ENCODE results near the gene LATS2.

The LATS2 gene

DNA sequence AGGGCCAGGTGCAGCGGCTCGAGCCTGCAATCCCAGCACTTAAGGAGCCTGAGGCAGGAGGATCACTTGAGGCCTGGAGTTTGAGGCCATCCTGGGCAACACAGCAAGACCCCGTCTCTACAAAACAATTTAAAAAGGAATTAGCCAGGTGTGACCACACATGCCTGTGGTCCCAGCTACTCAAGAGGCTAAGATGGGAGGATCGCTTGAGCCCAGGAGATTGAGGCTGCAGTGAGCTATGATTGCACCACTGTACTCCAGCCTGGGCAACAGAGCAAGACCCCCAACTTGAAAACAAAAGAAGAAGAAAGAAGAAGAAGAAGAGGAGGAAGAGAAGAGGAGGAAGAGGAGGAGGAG, 47.7 kb downstream of the LATS2 start:
- no peak for DNase-seq

DNA sequence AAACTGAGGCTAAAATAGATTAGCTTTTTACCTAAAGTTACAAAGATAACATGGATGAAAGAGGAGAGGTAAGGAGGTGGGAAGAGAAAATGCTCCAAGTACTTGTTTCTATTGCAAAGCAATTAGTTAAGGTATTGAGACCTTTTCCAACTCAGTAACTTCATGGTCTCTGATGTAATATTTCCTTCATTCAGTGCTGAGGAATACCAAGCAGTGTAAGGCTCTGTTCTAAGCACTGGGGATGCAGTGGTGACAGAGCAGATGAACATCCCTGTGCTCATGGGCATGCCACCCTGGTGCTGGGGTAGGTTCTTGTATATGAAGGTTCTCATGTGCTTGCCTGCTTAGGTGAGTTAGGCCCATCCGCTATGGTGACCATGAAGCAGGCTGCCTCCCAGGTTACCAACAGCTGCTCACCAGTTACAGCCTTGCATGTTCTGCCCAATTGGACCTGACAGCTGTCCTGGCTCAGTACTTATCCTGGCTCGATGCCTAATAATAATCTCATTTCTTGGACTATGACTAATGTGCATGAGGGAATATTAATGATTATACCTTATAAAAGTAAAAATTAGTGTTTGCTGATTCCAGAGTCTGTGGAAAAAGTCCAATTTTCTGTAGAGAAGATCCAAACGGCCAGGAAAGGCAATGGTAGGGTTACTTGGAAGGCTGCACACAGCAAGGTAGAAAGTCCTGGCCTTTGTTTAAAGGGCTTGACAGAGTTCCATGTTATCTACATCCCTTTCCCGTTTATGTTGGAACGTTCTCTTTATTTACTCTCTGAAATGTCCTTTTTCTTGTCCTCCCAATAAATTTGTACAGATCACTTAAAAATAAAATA, 48.3 kb downstream of the LATS2 start:
- no peak for DNase-seq

DNA sequence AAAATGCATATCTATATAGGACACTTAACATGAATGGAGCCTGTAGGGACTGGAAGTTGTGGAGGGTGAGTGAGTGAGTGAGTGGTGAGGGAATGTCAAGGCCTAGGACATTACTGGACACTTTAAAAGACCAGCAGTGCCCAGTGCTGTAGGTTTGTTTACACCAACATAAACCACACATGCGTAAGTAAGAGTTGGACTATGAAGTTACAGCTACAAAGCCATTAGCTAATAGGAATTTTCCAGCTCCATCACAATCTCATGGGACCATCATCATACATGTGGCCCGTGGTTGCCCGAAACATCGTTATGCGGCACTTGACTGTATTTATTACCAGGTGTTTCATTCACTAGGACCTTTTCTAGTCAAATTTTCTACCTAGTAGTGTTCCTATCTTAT, 49.2 kb downstream of the LATS2 start:
- no peak for DNase-seq

DNA sequence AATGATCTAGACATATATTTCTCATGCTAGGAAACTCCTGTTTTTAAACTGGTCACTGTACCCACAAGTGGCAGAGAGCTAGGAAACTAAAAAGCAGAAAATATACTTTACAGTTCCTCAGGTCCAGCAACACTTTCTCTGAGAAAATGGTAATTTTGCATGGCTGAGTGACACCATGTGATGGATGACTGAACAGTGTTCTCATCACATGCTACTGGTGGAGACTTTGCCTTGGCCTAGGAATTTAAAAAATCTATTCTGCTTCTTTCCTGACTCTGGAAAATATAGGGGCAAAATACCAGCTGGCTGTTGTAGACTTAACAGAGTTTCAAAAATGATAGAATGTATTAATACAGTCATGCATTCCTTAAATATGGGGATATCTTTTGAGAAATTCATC, 50.0 kb downstream of the LATS2 start:
- DNase-seq: no peak

- DNase-seq: peak; percentile 4
Observed at GRCh38 chr13:21010621-21011020, 50.8 kb downstream of the LATS2 start.

GRCh38 chr13:21009036-21009435, 52.4 kb downstream of the LATS2 start:
- no peak for DNase-seq

DNA sequence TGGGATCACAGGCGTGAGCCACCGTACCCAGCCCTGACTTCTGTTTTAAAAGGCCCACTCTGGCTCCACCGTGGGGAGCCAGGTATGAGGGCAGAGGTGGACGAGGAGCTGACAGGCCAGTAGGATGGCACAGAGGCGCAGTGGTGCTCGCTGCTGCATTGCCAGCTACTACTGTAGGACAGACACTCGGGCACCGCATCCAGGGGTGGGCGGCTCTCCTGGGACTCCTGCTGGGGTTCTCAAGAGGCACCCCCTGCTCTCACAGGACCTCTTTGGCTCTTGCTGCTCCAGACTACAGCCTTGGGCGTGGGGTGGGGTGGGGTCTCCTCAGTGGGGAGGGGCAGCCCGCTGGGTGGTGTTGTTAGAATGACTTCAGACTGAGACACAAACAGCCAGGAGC, 53.4 kb downstream of the LATS2 start:
- DNase-seq: no peak

GRCh38 chr13:21006141-21007005, 55.0 kb downstream of the LATS2 start:
- no peak for DNase-seq

- DNase-seq: no peak
Observed at GRCh38 chr13:21005193-21005592, 56.2 kb downstream of the LATS2 start.

DNA sequence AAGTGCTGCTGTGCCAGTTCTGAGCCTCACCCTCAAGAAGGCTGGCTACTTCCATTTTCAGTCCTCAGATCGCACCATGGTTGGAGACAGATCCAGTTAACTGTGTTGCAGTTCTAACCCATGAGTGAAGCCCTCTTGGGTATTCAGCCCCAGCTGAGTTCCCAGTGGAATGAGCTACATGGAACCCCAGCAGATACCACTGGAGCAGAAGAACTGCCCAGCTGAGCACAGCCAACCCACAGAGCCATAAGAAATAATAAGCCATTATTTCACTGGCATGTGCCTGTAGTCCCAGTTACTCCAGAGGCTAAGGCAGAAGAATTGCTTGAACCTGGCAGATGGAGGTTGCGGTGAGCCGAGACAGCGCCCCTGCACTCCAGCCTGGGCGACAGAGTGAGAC, 59.9 kb downstream of the LATS2 start:
- DNase-seq: no peak

DNA sequence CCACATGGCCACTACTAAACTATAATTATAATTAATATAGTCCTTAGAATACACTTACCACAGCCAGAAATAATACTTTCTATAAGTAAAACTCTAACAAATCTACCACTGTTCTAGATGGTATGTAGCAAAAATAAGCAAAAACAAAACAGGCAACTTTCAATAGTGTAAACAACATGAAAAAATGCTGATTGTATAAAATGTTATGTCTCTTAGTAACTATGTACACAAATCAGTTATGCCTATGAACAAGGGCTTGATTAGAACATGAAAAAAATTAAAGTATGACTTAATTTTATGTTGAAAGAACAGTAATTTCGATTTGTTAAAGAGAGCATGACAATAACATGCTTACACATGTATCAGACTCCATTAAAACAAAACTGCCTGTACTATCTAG, 60.7 kb downstream of the LATS2 start:
- DNase-seq: no peak

- no peak for DNase-seq
Observed at GRCh38 chr13:20998649-20999415, 62.6 kb downstream of the LATS2 start.

GRCh38 chr13:20997301-20998161, 63.9 kb downstream of the LATS2 start:
- no peak for DNase-seq

- no peak for DNase-seq
Observed at GRCh38 chr13:20995245-20995838, 66.0 kb downstream of the LATS2 start.

GRCh38 chr13:20994441-20994821, 67.0 kb downstream of the LATS2 start:
- no peak for DNase-seq

- no peak for DNase-seq
Observed at GRCh38 chr13:20993661-20994440, 67.5 kb downstream of the LATS2 start.

DNA sequence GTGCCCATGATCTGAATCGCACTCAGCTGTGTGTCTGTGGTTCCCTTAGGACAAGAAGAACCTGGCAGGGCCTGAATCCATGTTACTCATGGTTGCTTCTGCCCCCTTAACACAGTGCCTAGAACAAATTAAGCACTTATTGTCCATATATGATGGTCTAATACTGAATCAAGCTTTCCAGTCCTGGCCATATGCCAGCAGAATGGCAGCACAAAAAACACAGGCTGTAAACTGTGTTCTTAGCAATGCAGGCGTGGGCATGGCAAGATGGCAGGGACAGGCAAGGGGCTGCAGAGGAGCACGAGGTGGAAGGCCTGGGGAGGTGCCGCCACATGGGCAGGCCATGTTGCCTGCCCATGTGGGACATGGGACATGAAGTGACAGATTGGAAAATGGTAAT, 68.2 kb downstream of the LATS2 start:
- DNase-seq: no peak

DNA sequence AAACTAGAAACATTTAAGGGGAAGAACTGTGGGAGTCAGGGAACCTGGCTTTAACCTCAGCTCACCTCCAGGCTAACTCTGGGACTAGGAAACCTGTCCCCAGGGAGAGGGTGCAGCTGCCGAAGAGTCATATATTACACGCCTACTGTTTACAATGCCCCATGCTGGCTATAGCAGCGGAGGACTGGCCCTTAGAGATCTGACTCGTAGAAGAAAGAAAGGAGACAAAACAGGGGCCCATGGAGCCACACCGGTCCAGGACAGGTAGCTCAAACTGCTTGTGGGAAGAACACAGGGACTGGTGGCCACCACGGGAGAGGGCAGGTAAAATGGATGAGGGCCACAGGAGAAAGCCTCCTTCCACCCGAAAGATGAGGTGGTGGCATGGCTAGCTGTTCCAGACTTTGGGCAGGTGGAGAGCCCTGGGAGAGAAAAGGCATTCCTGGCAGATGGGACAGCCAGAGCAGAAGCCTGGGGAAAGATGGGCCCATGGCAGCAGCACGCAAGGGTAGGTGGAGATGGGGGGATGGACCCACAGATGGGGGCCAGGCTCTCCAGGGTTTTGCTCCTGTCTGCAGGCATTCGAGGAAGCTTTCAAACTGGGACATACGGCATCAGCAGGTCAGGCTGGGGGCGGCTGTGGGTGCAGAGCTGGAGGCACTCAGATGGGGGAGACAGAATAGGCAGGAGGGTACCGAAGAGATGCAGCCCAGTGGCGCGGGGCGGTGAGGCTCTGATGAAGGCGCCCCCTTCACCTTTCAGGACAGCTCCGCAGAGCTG, 69.5 kb downstream of the LATS2 start:
- DNase-seq: no peak

DNA sequence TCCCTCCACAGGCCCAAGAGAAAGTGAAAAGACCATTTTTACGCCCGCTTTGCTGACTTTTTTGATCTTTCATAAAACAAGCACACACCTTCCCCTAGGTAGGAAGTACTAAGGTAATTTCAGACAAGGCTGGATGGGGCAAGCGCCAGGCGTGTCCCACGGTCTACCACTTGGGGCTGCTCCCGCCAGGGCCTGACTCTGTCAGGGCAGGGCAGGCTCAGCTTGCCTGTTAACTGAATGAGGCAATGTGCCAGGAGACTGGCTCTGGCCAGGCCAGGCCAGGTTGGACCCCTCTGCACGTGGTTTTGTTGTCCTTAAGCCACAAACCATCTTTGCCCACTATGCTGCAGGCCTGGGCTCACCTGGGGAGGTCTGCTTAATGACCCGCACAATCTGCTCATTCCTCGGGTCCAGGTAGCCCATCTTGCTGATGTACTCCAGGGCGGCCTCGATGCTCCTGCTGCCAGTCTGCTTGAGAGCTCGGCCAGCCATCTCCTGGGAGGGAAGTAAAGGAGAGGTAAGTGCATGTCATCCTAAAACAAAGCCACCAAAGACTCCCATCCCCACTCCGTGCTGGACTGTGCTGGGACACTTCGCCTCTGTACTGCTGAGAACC, 70.4 kb downstream of the LATS2 start:
- DNase-seq: no peak

Measured in CD4-positive, alpha-beta T cell treated with Interleukin-21 for 1 hour (primary cell).